Measurements from ENCODE around the gene RPL15.
"Not testable (repeated sequence)": the region's sequence is repeated elsewhere in the genome, so short reads cannot be mapped to it uniquely, and the experiment has no call there.

The RPL15 gene

GRCh38 chr3:23916886-23917678 lies at the start of gene RPL15, which contains the start of gene NKIRAS1:
TSS of gene RPL15 (plus strand) at chr3:23917132. CDS start at chr3:23917860, 728 bp downstream.
TSS of gene NKIRAS1 (minus strand) at chr3:23916990. CDS start at chr3:23910904, 6,086 bp downstream.
- peak; percentile 97 for DNase-seq

- no peak for DNase-seq
Observed at GRCh38 chr3:23867400-23867799, 49.5 kb upstream of the RPL15 start.

GRCh38 chr3:23867838-23868237 lies 49.1 kb upstream of the RPL15 start:
- DNase-seq = no peak

- DNase-seq = no peak
Observed at GRCh38 chr3:23869977-23870662, 46.8 kb upstream of the RPL15 start.

GRCh38 chr3:23870663-23871043 lies 46.3 kb upstream of the RPL15 start:
- DNase-seq = not testable (repeated sequence)

- not testable (repeated sequence) for DNase-seq
Observed at GRCh38 chr3:23871361-23871760, 45.6 kb upstream of the RPL15 start.

DNA sequence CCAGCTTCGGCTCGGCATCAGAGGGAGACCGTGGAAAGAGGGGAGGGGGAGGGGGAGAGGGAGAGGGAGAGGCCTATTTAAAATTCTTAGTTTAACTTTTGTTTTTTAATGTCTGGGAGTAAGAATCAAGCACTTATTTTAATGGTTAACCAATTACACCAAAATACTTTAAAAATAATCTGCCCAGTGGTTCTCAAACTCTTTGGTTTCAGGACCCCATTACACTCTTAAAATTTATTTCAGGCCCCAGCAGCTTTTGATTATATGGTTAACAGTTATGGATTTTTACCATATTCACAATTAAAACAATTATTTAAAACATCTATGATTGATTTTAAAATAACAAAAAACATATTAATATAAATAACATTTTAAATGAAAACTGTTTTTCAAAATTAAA lies 44.6 kb upstream of the RPL15 start:
- no peak for DNase-seq

DNA sequence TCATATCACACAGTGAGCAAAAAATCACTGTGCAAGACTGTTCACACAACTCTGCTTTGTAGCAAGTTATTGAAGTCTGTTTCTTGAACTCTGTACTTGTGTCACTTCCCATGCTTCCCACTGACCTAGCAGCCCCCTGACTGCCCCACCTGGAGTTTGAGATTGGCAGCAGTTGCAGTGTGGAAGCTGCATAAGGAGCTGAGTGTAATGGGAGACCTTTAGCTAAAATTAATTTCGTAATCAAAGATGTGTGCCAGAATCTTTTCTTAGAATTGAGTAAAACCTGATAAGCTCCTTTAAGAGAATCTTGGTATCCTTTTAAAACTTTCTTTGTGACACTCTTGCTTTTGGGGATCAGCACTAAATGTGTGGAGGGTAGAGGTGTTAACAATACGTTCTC lies 43.0 kb upstream of the RPL15 start:
- no peak for DNase-seq

DNA sequence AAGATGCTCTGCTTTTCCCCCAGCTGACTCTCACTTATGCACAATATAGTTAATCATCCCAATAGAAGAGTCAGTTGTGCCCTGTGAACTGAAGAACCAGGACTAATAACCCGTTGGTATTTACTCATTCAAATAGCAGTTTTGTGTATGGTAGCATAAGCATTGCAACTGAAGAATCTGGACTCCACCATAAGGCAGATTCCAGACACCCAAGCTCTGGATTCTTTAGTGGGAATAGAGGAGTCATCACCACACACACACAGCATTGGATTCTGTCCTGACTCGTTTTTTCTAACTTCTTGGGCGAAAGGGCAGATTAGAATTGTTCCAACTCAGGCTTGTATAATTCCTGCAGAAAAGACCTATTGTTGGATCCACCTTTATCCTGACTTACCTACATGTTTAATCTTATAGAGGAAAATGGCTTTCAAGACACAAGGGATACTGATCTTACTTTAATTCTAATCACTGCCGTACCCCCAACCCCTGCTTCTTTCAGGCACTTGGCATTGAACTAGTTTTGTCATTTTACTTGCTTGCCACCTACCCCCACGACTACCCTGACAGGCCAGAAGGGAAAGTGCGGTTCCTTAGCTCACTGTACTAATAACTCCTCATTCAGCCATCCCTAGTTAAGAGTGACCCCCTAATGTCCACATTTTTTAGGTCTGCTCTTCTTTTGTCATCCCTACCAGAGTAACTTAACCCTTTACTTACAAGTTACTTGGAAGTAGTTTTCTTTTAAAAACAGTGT lies 42.4 kb upstream of the RPL15 start:
- DNase-seq = no peak

DNA sequence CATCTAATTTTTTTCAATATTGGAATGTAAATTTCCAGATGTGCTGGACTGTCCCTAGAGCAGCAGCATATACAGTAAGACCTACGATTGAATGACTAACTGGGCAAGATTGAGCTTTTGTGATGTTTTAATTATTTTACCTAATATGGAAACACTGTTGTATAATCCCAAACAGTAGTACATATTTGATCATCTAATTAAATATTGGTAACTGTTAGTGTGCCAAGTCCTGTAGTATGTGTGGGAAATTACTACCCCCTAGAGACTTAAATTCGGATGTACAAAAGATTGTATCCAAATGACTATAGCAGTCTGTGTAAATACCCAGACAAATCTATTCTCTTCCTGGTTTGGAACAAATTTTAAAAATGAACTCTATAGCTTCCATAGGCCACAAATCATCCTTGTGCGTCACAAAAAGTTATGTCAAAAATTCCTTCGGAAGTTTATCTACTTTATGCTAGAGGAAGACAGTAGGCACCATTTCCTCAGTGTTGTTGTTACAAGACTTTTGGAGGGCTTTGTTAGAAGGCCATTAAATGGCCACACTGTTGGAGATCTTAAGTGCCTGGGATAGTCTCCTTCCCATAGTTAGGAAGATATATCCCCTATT lies 41.7 kb upstream of the RPL15 start:
- DNase-seq = no peak

- no peak for DNase-seq
Observed at GRCh38 chr3:23876923-23877322, 40.0 kb upstream of the RPL15 start.

- DNase-seq = no peak
Observed at GRCh38 chr3:23877329-23877980, 39.5 kb upstream of the RPL15 start.

GRCh38 chr3:23879485-23879884 lies 37.4 kb upstream of the RPL15 start:
- no peak for DNase-seq

DNA sequence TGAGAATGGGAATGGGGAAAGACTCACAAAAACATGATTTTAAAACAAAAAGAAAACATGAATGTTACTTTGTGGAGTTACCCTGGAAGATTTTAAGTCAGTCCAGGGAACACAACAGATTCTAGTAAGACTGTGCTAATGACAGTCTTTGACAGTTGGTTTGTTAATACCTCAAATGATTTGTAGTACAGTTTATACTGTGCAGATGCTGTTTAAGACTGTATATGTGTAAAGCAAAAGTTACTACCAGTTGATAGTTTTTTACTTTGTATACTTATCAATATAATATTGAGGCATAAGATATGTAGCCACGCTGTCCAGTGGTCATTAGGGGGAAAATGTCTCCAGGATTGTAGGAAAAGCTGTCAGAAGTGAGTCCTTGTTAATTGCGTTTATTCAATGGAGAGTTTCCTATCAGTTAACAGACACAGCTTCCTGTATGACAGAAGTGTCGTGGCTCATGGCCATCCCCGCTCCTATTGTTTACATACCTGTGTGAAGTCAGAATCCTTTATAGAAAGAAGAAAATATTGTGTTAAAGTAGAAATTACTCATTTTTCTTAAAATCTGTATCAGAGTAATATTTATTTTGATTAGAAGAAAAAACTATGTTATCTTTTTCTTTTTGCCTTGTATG lies 36.1 kb upstream of the RPL15 start:
- DNase-seq = no peak

DNA sequence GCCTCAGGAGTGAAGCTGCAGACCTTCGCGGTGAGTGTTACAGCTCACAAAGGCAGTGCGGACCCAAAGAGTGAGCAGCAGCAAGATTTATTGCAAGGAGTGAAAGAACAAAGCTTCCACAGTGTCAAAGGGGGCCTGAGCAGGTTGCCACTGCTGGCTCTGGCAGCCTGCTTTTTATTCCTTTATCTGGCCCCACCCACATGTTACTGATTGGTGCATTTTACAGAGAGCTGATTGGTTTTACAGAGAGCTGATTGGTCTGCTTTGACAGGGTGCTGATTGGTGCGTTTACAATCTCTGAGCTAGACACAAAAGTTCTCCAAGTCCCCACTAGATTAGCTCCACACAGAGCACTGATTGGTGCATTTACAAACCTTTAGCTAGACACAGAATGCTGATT lies 34.9 kb upstream of the RPL15 start:
- DNase-seq = not testable (repeated sequence)

GRCh38 chr3:23882487-23882918 lies 34.4 kb upstream of the RPL15 start:
- DNase-seq = no peak

GRCh38 chr3:23884481-23884880 lies 32.5 kb upstream of the RPL15 start:
- DNase-seq = no peak

DNA sequence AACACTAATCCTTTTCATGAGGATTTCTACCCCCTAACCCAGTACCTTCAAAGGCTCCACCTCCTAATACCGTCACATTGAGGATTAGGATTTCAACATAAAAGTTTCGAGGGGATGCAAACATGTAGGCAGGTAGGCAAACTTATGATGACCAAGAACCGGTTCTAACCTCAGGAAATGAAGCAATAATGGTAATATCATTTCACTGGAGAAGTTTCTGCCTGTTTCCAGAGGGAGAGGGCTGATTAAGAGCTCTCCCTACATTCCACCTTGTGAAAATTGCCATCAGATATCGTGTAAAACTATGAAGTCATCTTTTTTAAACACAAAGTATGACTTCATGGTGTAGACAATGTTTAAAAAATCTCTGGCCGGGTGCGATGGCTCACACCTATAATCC lies 31.7 kb upstream of the RPL15 start:
- no peak for DNase-seq

DNA sequence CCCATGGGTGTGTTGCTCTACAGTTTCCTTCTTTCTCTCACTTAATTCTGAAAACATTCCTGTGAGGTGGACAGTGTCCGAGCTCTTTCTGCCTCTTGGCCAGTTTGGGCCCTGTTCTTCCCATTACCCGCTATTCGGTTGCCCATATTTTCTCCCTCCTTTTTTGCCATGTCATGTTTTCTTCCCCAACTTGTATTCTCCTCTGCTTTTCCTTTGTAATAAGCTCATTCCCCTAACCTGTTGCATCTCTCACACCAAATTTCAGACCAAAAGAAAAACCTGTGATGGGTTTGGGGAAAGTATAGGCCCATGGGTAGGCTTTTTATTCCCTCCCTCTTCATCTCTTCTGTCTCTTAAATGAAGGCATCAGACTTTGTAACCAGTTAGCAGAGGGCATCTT lies 30.6 kb upstream of the RPL15 start:
- DNase-seq = no peak

DNA sequence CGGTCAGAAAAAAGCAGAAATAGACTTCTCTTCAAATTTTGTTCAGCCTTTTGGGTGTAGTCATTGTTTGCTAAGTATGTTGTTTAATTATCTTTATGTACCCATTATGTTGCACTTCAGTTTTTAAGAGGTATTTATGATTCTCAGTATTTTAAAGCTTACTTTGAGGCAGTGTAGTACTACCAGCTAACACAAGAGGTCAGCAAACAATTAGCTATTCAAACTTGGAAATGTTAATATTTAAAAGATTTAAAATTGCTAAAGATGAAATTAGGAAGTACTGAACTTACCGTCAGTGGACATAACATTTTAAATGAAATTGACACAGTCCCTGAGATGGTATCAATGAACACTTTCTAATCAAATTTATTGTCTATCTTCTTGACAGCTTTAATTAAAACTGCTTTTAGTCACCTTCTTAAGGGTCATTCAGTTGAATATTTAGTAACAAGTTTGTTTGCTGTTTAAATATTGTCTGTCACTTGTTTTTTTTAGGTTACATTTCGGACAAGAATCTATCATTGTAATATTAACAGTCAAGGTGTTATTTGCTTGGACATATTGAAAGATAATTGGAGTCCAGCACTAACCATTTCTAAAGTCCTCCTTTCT lies 28.2 kb upstream of the RPL15 start:
- DNase-seq = no peak

DNA sequence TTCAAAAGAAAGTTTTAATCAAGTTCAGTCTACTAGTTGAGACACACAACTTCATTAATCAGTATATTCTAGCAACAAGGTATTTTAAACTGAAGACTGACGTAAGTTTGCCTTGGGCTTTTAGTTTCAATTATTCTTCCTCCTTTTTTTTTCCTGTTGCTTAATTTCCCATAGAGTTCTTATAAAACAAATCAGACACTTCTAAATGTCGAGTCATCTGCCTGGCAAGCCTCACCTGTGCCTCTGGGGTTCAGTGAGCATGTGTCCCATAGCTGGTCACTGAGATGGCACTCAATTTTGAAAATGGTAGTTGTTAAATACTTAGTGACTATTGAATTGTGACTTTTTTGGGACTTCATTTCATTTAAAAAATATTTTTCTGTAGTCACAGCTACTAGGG lies 27.5 kb upstream of the RPL15 start:
- DNase-seq = no peak

GRCh38 chr3:23889950-23890349 lies 27.0 kb upstream of the RPL15 start:
- no peak for DNase-seq
